ENCODE data around the gene DNAI1.

Gene DNAI1

GRCh38 chr9:34560599-34561214, 102.1 kb downstream of the DNAI1 start:
- DNase-seq = no peak

GRCh38 chr9:34562135-34562745, 103.6 kb downstream of the DNAI1 start:
- DNase-seq = no peak

GRCh38 chr9:34563262-34563661, 104.7 kb downstream of the DNAI1 start:
- no peak for DNase-seq

GRCh38 chr9:34564617-34565016, 106.0 kb downstream of the DNAI1 start:
- no peak for DNase-seq

GRCh38 chr9:34565856-34566255, 107.3 kb downstream of the DNAI1 start:
- DNase-seq = no peak

GRCh38 chr9:34566322-34566721, 107.7 kb downstream of the DNAI1 start:
- no peak for DNase-seq

GRCh38 chr9:34566972-34567371, 108.4 kb downstream of the DNAI1 start:
- no peak for DNase-seq

GRCh38 chr9:34568133-34568532, 109.5 kb downstream of the DNAI1 start:
- no peak for DNase-seq

GRCh38 chr9:34568774-34569173, 110.2 kb downstream of the DNAI1 start:
- DNase-seq = no peak

GRCh38 chr9:34570376-34570775, 111.8 kb downstream of the DNAI1 start:
- DNase-seq = no peak

All from KG1 (cell line).